Measurements from ENCODE around the gene ELMO1. TPM values are rescaled to one million over a fixed set of nuclear protein-coding genes. Genes with fewer than 3 reads are reported as not detected.

The ELMO1 gene
- polyA plus RNA-seq, 1 donor from 2014 or later: 86.5 TPM

- Mint-ChIP-seq H3K27me3 (no peaks in the 10 kb centered on the region), H3K27ac (no peak overlapping the region), H3K9me3 (peaks cover 0 to 4% (median 1%) of the 10 kb centered on the region in 3 donors), H3K36me3 (peaks cover 5% of the 10 kb centered on the region), H3K4me3 (no peak overlapping the region), H3K4me1 (peaks cover 0 to 3% (median 3%) of the 10 kb centered on the region in 3 donors)
Measured at GRCh38 chr7:37031571-37032257, 416.9 kb downstream of the ELMO1 start.

GRCh38 chr7:37028909-37029440 is 419.7 kb downstream of the ELMO1 start:
- no peaks in the 10 kb centered on the region for H3K27me3 Mint-ChIP-seq
- H3K9me3 Mint-ChIP-seq: peaks cover 0 to 7% (median 1%) of the 10 kb centered on the region in 3 donors
- no peak overlapping the region for H3K4me3 Mint-ChIP-seq
- peaks cover 8% of the 10 kb centered on the region for H3K36me3 Mint-ChIP-seq
- H3K27ac Mint-ChIP-seq: no peak overlapping the region
- peaks cover 0 to 4% (median 3%) of the 10 kb centered on the region in 3 donors for H3K4me1 Mint-ChIP-seq

GRCh38 chr7:37027557-37028341 is 420.9 kb downstream of the ELMO1 start:
- peaks cover 7% of the 10 kb centered on the region for H3K36me3 Mint-ChIP-seq
- H3K9me3 Mint-ChIP-seq: peaks cover 0 to 7% (median 1%) of the 10 kb centered on the region in 3 donors
- no peak overlapping the region for H3K27ac Mint-ChIP-seq
- no peak overlapping the region for H3K4me3 Mint-ChIP-seq
- peaks cover 0 to 4% (median 1%) of the 10 kb centered on the region in 3 donors for H3K4me1 Mint-ChIP-seq
- no peaks in the 10 kb centered on the region for H3K27me3 Mint-ChIP-seq

GRCh38 chr7:37027104-37027503 is 421.6 kb downstream of the ELMO1 start:
- H3K4me3 Mint-ChIP-seq: no peak overlapping the region
- H3K27ac Mint-ChIP-seq: peak overlapping the region in 1 of 3 donors; percentile 63
- peaks cover 7% of the 10 kb centered on the region for H3K36me3 Mint-ChIP-seq
- peaks cover 0 to 7% (median 0%) of the 10 kb centered on the region in 3 donors for H3K9me3 Mint-ChIP-seq
- peaks cover 0 to 6% (median 2%) of the 10 kb centered on the region in 3 donors for H3K4me1 Mint-ChIP-seq
- no peaks in the 10 kb centered on the region for H3K27me3 Mint-ChIP-seq

- Mint-ChIP-seq H3K4me3 (no peak overlapping the region), H3K27ac (peak overlapping the region in 1 of 3 donors; percentile 46)
Measured at GRCh38 chr7:37018954-37019353, 429.7 kb downstream of the ELMO1 start.

GRCh38 chr7:37016064-37016878 is 432.4 kb downstream of the ELMO1 start:
- peaks cover 0 to 4% (median 0%) of the 10 kb centered on the region in 3 donors for H3K9me3 Mint-ChIP-seq
- peaks cover 2 to 10% (median 6%) of the 10 kb centered on the region in 3 donors for H3K4me1 Mint-ChIP-seq
- no peaks in the 10 kb centered on the region for H3K27me3 Mint-ChIP-seq
- H3K4me3 Mint-ChIP-seq: no peak overlapping the region
- H3K27ac Mint-ChIP-seq: peak overlapping the region in 1 of 3 donors; percentile 90
- H3K36me3 Mint-ChIP-seq: peaks cover 10% of the 10 kb centered on the region

More at GRCh38 chr7:37018954-37019353, 429.7 kb downstream of the ELMO1 start:
- Mint-ChIP-seq H3K36me3 (peaks cover 11% of the 10 kb centered on the region), H3K9me3 (peaks cover 0 to 4% (median 0%) of the 10 kb centered on the region in 3 donors), H3K4me1 (peaks cover 4 to 10% (median 8%) of the 10 kb centered on the region in 3 donors), H3K27me3 (no peaks in the 10 kb centered on the region)

- H3K27ac Mint-ChIP-seq: no peak overlapping the region
- H3K4me1 Mint-ChIP-seq: peaks cover 4 to 7% (median 6%) of the 10 kb centered on the region in 3 donors
- H3K36me3 Mint-ChIP-seq: peaks cover 9% of the 10 kb centered on the region
- H3K9me3 Mint-ChIP-seq: peaks cover 0 to under 1% (median 0%) of the 10 kb centered on the region in 3 donors
- no peaks in the 10 kb centered on the region for H3K27me3 Mint-ChIP-seq
- H3K4me3 Mint-ChIP-seq: no peak overlapping the region
Measured at GRCh38 chr7:37015353-37016034, 433.2 kb downstream of the ELMO1 start.

- Mint-ChIP-seq H3K36me3 (peaks cover 9% of the 10 kb centered on the region), H3K27me3 (no peaks in the 10 kb centered on the region), H3K4me1 (peaks cover 0 to 5% (median 4%) of the 10 kb centered on the region in 3 donors)
Measured at GRCh38 chr7:37013771-37014170, 434.9 kb downstream of the ELMO1 start.

GRCh38 chr7:37011151-37011890 is 437.3 kb downstream of the ELMO1 start:
- H3K36me3 Mint-ChIP-seq: peaks cover 4% of the 10 kb centered on the region
- H3K27ac Mint-ChIP-seq: no peak overlapping the region
- H3K4me1 Mint-ChIP-seq: peaks cover 0 to 1% (median 1%) of the 10 kb centered on the region in 3 donors
- no peak overlapping the region for H3K4me3 Mint-ChIP-seq
- no peaks in the 10 kb centered on the region for H3K9me3 Mint-ChIP-seq
- no peaks in the 10 kb centered on the region for H3K27me3 Mint-ChIP-seq

More at GRCh38 chr7:37013771-37014170, 434.9 kb downstream of the ELMO1 start:
- H3K9me3 Mint-ChIP-seq: no peaks in the 10 kb centered on the region
- no peak overlapping the region for H3K4me3 Mint-ChIP-seq
- no peak overlapping the region for H3K27ac Mint-ChIP-seq

- Mint-ChIP-seq H3K9me3 (peaks cover 0 to 2% (median 0%) of the 10 kb centered on the region in 3 donors), H3K36me3 (peaks cover 5% of the 10 kb centered on the region), H3K4me1 (peaks cover 2 to 4% (median 3%) of the 10 kb centered on the region in 3 donors), H3K27ac (no peak overlapping the region), H3K4me3 (no peak overlapping the region), H3K27me3 (no peaks in the 10 kb centered on the region)
Measured at GRCh38 chr7:37009125-37009675, 439.5 kb downstream of the ELMO1 start.

GRCh38 chr7:37007691-37008090 is 441.0 kb downstream of the ELMO1 start:
- Mint-ChIP-seq H3K27ac (no peak overlapping the region), H3K36me3 (peaks cover 15% of the 10 kb centered on the region), H3K27me3 (no peaks in the 10 kb centered on the region), H3K4me3 (no peak overlapping the region), H3K4me1 (peaks cover 3 to 8% (median 4%) of the 10 kb centered on the region in 3 donors), H3K9me3 (peaks cover 0 to 4% (median 0%) of the 10 kb centered on the region in 3 donors)

GRCh38 chr7:37007268-37007667 is 441.4 kb downstream of the ELMO1 start:
- H3K4me3 Mint-ChIP-seq: no peak overlapping the region
- peaks cover 0 to 4% (median 0%) of the 10 kb centered on the region in 3 donors for H3K9me3 Mint-ChIP-seq
- H3K36me3 Mint-ChIP-seq: peaks cover 15% of the 10 kb centered on the region
- no peaks in the 10 kb centered on the region for H3K27me3 Mint-ChIP-seq
- peaks cover 3 to 8% (median 4%) of the 10 kb centered on the region in 3 donors for H3K4me1 Mint-ChIP-seq
- H3K27ac Mint-ChIP-seq: no peak overlapping the region

GRCh38 chr7:37006764-37007163 is 441.9 kb downstream of the ELMO1 start:
- H3K27me3 Mint-ChIP-seq: no peaks in the 10 kb centered on the region

More at GRCh38 chr7:37006764-37007163, 441.9 kb downstream of the ELMO1 start:
- peaks cover 0 to 4% (median 2%) of the 10 kb centered on the region in 3 donors for H3K9me3 Mint-ChIP-seq
- H3K4me1 Mint-ChIP-seq: peaks cover 3 to 8% (median 4%) of the 10 kb centered on the region in 3 donors
- no peak overlapping the region for H3K27ac Mint-ChIP-seq
- H3K4me3 Mint-ChIP-seq: no peak overlapping the region
- H3K36me3 Mint-ChIP-seq: peaks cover 15% of the 10 kb centered on the region

All from IgD-negative memory B cell (primary cell).